ENCODE data around the gene SEMA5A.

DNA sequence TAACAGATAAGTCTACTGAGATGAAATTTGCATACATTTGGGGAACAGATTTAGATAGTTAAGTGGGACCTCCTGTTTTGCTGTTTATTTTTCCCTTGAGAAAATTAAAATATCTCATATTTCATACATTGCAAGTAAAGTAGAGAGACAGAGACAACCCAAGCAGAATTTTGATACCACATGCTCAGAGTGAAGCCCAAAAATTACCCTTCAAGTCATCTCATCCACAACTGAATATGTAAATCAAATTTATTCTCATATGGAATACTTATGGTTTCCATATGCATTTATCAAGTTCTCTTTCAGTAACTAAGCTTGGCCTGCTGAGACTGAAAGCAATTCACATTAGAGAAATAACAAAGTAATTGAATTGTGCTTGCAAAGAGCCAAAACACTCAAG lies 474.4 kb downstream of the SEMA5A start:
- TF ChIP-seq, protein P1, sequence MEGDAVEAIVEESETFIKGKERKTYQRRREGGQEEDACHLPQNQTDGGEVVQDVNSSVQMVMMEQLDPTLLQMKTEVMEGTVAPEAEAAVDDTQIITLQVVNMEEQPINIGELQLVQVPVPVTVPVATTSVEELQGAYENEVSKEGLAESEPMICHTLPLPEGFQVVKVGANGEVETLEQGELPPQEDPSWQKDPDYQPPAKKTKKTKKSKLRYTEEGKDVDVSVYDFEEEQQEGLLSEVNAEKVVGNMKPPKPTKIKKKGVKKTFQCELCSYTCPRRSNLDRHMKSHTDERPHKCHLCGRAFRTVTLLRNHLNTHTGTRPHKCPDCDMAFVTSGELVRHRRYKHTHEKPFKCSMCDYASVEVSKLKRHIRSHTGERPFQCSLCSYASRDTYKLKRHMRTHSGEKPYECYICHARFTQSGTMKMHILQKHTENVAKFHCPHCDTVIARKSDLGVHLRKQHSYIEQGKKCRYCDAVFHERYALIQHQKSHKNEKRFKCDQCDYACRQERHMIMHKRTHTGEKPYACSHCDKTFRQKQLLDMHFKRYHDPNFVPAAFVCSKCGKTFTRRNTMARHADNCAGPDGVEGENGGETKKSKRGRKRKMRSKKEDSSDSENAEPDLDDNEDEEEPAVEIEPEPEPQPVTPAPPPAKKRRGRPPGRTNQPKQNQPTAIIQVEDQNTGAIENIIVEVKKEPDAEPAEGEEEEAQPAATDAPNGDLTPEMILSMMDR (IDR thresholded peaks at IDR 0.05), result no peak
- no peak for TF ChIP-seq POLR2A (IDR thresholded peaks at IDR 0.05)

All from lower leg skin (tissue), 3 donors.